ENCODE data around the gene TRIP13. TPM values are rescaled to one million over a fixed set of nuclear protein-coding genes. Genes with fewer than 3 reads are reported as not detected.

Gene TRIP13
- total and polyA plus RNA-seq, 2 of the 4 experiments (the other 2 are of a cell fraction) = 17.1 to 35.5 TPM

- Histone ChIP-seq H2BK120ac (ENCODE audit: low read depth, low read length) (no peak overlapping the region), H3K27me3 (ENCODE audit: control insufficient read depth, insufficient read depth, low read length) (no peaks in the 10 kb centered on the region), H2BK15ac (ENCODE audit: low read depth, low read length) (no peak overlapping the region), H3K4me3 (ENCODE audit: insufficient read depth, low read depth, low read length) (no peak overlapping the region), H3K79me1 (ENCODE audit: low read depth in 1 of 2, low read length in 2 of 2) (peaks cover 5% of the 10 kb centered on the region in 2 experiments; a peak in 2 of 4 replicates), H3K9me3 (ENCODE audit: control insufficient read depth, insufficient read depth, low read length) (no peaks in the 10 kb centered on the region), H3K9me1 (ENCODE audit: insufficient read depth, low read length) (no peaks in the 10 kb centered on the region; the same call in 1 of the 2 replicates), H3K9ac (ENCODE audit: low read depth, low read length) (no peak overlapping the region), H2AK9ac (replicated peaks; ENCODE audit: low read depth, low read length, poor library complexity) (no peak overlapping the region), H3K27ac (ENCODE audit: insufficient read depth, low read length) (no peak overlapping the region), H4K20me1 (ENCODE audit: insufficient read depth, low read length) (no peaks in the 10 kb centered on the region), H3K23ac (ENCODE audit: low read depth, low read length) (no peak overlapping the region), H4K8ac (ENCODE audit: low read depth in 2 of 2, low read length in 2 of 2) (no peak overlapping the region), H4K91ac (ENCODE audit: insufficient read depth, low read depth, low read length) (no peak overlapping the region), H3K14ac (replicated peaks; ENCODE audit: low read depth, low read length) (no peak overlapping the region), H2BK20ac (ENCODE audit: low read depth, low read length) (no peak overlapping the region), H3K4me2 (ENCODE audit: low read depth, low read length) (no peak overlapping the region), H2BK5ac (ENCODE audit: low read depth, low read length, poor library complexity, severe bottlenecking) (no peak overlapping the region), H3K4ac (ENCODE audit: low read depth, low read length) (no peak overlapping the region), H4K5ac (ENCODE audit: low read depth, low read length) (no peak overlapping the region), H3K36me3 (ENCODE audit: control insufficient read depth, insufficient read depth, low read length) (peaks cover 20% of the 10 kb centered on the region), H3K18ac (ENCODE audit: low read depth, low read length) (no peak overlapping the region), H2AFZ (replicated peaks; ENCODE audit: low read length, poor library complexity) (no peak overlapping the region), H2AK5ac (ENCODE audit: low read depth, low read length) (no peak overlapping the region), H3K4me1 (ENCODE audit: control insufficient read depth, insufficient read depth, low read length) (0 out of 2 replicates have a peak, but pooled peaks cover 3% of the 10 kb centered on the region), H3K56ac (ENCODE audit: extremely low read depth, insufficient read depth, low read length) (no peak overlapping the region)
- BruUV-seq (replicated peaks) = no TSS peak
- WGBS, 2 experiments (ENCODE audit: extremely low coverage in 2 of 2, insufficient read length in 1 of 2) = 86% methylated on average over 8 of the region's 11 CpGs; no CpG with 5 or more reads in 1 of the 2 experiments
- TF ChIP-seq FOS (IDR thresholded peaks at IDR 0.05; ENCODE audit: low read depth, low read length) (no peak), RFX5 (IDR thresholded peaks at IDR 0.05; ENCODE audit: low read depth, low read length) (no peak), NFE2L2 (IDR thresholded peaks at IDR 0.05; ENCODE audit: low read depth, low read length) (no peak), RCOR1 (IDR thresholded peaks at IDR 0.05; ENCODE audit: insufficient replicate concordance, low read length) (no peak)
- intact Hi-C loops (cut with micrococcal nuclease) (no loop called here), in situ Hi-C loops (cut with MboI; ENCODE audit: low sequenced_read_pairs) (no loop called here), dilution Hi-C loops (cut with HindIII; ENCODE audit: low sequenced_read_pairs, unreplicated experiment) (no loop called here)
- no peak for ATAC-seq (ENCODE audit: low read depth)
- DNase-seq = peak; percentile 64
- POLR2A ChIA-PET (ENCODE audit: unreplicated experiment) = no interaction called here
- CTCF ChIA-PET = no interaction called here
Measured at GRCh38 chr5:911601-912000, 18.9 kb downstream of the TRIP13 start.

All from IMR-90 (cell line).